Left renal pelvis (tissue), 4 donors: ENCODE data around the gene HRH1. TPM values are rescaled to one million over a fixed set of nuclear protein-coding genes. Genes with fewer than 3 reads are reported as not detected.

Source experiments
- DNase-seq, 4 donors: peaks; one replicate each; pipeline ENCODE4 v3.0.0-alpha.2; 2013; ENCODE audit warnings: low read depth in 4 of 4, low spot score in 3 of 4
- polyA plus RNA-seq, 4 donors: library from polyadenylated mRNA; unstranded; fragments of 120-200 nt; gene quantifications; one replicate each; pipeline ENCODE4 v1.2.1, GENCODE V29; 2013; ENCODE audit not compliant: insufficient read length in 4 of 4

The HRH1 gene
- polyA plus RNA-seq, 4 donors = 2.2 to 11.6 (median 3.1) TPM

GRCh38 chr3:11306817-11307589, 152.7 kb downstream of the HRH1 start:
- DNase-seq = no peak

GRCh38 chr3:11307830-11308432, 153.6 kb downstream of the HRH1 start:
- DNase-seq = no peak

GRCh38 chr3:11310258-11310657, 156.0 kb downstream of the HRH1 start:
- DNase-seq = no peak

GRCh38 chr3:11312166-11312565, 157.9 kb downstream of the HRH1 start:
- DNase-seq = no peak

Other genes starting within 250 kb of the HRH1 start
- gene SLC6A1, start 161.7 kb upstream of the HRH1 start, polyA plus RNA-seq = 1 to 10 TPM in 1 of 4 donors, under 1 TPM in 3; 0.76 to 1.3 (median 0.90) TPM
- 10 to 100 TPM; 23.5 to 26.3 (median 25.4) TPM for gene ATG7, start 117.9 kb downstream of the HRH1 start, polyA plus RNA-seq